ENCODE results near the gene ANKRD29.

Gene ANKRD29

DNA sequence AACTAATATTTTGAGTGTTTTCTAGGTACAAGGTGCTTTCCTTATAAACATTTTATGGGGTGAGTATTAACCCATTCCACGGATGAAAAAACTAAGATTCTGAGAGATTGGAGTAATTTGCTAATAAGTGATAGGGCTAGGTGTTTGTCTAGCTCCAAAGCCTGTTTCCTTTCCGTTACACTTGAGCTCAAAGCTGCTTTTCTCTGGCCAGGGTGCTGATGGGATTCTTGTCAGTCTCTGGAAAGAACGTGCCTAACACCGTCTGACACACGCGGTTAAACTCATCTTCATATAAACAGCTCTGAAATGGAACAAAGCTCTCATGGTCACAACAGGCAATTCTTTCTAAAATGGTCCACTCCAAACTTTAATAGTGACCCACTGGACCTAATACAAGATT is 2.0 kb upstream of the ANKRD29 start:
- Histone ChIP-seq H3K27me3 (ENCODE audit: insufficient read depth, poor library complexity, severe bottlenecking) (no peaks in the 10 kb centered on the region), H3K9me3 (ENCODE audit: severe bottlenecking) (no peaks in the 10 kb centered on the region), H3K27ac (ENCODE audit: poor library complexity, severe bottlenecking) (no peak overlapping the region), H3K4me1 (ENCODE audit: insufficient read depth, poor library complexity, severe bottlenecking) (peaks cover 6% of the 10 kb centered on the region), H3K36me3 (ENCODE audit: low read depth) (no peaks in the 10 kb centered on the region), H3K4me3 (ENCODE audit: severe bottlenecking) (no peak overlapping the region)
- no peak for ATAC-seq (ENCODE audit: low read depth)
- no peak for DNase-seq (ENCODE audit: low spot score)
- TF ChIP-seq, protein P1, sequence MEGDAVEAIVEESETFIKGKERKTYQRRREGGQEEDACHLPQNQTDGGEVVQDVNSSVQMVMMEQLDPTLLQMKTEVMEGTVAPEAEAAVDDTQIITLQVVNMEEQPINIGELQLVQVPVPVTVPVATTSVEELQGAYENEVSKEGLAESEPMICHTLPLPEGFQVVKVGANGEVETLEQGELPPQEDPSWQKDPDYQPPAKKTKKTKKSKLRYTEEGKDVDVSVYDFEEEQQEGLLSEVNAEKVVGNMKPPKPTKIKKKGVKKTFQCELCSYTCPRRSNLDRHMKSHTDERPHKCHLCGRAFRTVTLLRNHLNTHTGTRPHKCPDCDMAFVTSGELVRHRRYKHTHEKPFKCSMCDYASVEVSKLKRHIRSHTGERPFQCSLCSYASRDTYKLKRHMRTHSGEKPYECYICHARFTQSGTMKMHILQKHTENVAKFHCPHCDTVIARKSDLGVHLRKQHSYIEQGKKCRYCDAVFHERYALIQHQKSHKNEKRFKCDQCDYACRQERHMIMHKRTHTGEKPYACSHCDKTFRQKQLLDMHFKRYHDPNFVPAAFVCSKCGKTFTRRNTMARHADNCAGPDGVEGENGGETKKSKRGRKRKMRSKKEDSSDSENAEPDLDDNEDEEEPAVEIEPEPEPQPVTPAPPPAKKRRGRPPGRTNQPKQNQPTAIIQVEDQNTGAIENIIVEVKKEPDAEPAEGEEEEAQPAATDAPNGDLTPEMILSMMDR (IDR thresholded peaks at IDR 0.05; ENCODE audit: poor library complexity, severe bottlenecking) = no peak

DNA sequence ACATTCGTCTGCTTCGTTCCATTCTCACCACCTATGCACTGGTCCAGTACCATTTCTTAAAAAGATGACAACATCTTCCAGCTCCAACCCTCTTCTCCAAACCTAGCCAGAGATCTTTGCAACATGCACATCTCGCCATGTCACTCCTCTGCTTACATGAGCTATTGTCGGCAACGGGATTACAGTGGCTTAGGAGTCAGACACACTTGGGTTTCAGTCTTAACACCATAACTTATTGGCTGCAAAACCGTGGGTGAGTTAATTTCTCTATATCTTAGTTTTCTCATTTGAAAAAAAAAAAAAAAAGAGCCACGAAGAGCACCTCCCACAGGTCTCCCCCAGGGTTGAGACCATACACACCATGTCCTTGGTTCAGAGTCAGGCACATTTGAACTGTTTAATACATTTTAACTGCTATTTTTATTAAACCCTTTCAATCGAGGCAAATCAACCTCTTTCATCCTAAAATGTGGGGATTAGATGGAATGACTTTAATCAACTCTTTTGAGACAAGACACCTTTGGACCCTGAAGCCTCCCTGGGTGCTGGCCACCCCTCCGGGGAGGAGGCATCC is 889 bp downstream of the ANKRD29 start:
- DNase-seq (ENCODE audit: low spot score) (no peak), ATAC-seq (ENCODE audit: low read depth) (no peak; the same call in 2 of the 3 replicates)
- Histone ChIP-seq H3K27me3 (ENCODE audit: insufficient read depth, poor library complexity, severe bottlenecking) (no peaks in the 10 kb centered on the region), H3K27ac (ENCODE audit: poor library complexity, severe bottlenecking) (peak overlapping the region; percentile 14), H3K36me3 (ENCODE audit: low read depth) (no peaks in the 10 kb centered on the region), H3K4me1 (ENCODE audit: insufficient read depth, poor library complexity, severe bottlenecking) (peaks cover 6% of the 10 kb centered on the region), H3K4me3 (ENCODE audit: severe bottlenecking) (peak overlapping the region; percentile 48), H3K9me3 (ENCODE audit: severe bottlenecking) (no peaks in the 10 kb centered on the region)
- TF ChIP-seq, protein P1 (IDR thresholded peaks at IDR 0.05; ENCODE audit: poor library complexity, severe bottlenecking) = no peak

DNA sequence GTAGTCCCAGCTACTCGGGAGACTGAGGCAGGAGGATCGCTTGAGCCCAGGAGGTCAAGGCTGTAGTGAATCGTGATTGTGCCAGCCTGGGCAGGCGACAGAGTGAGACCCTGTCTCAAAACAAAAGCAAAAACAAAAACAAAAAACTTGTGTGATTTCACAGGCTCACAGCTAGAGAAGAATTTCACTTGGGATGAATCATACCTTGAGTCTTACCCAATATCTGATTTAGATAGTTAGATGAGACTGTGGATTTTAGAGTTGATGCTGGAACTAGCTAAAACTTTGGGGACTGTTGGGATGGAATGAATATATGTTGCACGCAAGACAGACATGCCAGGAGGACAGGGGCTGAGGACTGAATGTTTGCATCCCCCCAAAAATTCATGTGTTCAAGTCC is 4.4 kb downstream of the ANKRD29 start:
- DNase-seq (ENCODE audit: low spot score) = no peak
- peak; percentile 37; the same call in 1 of the 3 replicates for ATAC-seq (ENCODE audit: low read depth)
- Histone ChIP-seq H3K9me3 (ENCODE audit: severe bottlenecking) (no peaks in the 10 kb centered on the region), H3K4me1 (ENCODE audit: insufficient read depth, poor library complexity, severe bottlenecking) (peaks cover 4% of the 10 kb centered on the region), H3K4me3 (ENCODE audit: severe bottlenecking) (no peak overlapping the region), H3K36me3 (ENCODE audit: low read depth) (no peaks in the 10 kb centered on the region), H3K27ac (ENCODE audit: poor library complexity, severe bottlenecking) (no peak overlapping the region), H3K27me3 (ENCODE audit: insufficient read depth, poor library complexity, severe bottlenecking) (no peaks in the 10 kb centered on the region)
- TF ChIP-seq, protein P1 (IDR thresholded peaks at IDR 0.05; ENCODE audit: poor library complexity, severe bottlenecking) = no peak

DNA sequence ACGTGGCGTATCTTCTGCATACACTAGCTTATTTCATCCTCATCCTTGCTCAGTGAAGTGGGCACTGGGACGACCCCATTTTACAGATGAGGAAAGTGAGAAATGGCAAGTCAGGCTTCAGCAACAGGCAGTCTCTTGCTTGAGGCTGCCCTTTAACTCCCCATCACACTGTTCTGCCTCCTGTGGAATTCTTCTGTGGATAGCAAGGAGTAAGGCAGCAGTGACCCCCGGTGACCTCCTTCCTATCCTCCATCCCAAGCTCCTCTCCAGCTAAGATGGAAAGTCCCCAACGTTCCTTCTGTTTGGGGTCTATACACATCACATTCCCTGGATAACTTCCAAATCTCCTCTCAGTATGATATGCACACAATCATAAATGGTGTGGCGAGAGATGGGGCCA is 10.5 kb downstream of the ANKRD29 start:
- DNase-seq (ENCODE audit: low spot score) (no peak), ATAC-seq (ENCODE audit: low read depth) (no peak)
- H3K4me1 ChIP-seq (ENCODE audit: insufficient read depth, poor library complexity, severe bottlenecking) = peaks cover 13% of the 10 kb centered on the region
- H3K9me3 ChIP-seq (ENCODE audit: severe bottlenecking) = no peaks in the 10 kb centered on the region
- TF ChIP-seq, protein P1 (IDR thresholded peaks at IDR 0.05; ENCODE audit: poor library complexity, severe bottlenecking) = no peak
- no peaks in the 10 kb centered on the region for H3K27me3 ChIP-seq (ENCODE audit: insufficient read depth, poor library complexity, severe bottlenecking)
- H3K27ac ChIP-seq (ENCODE audit: poor library complexity, severe bottlenecking) = peak overlapping the region; percentile 56
- H3K36me3 ChIP-seq (ENCODE audit: low read depth) = no peaks in the 10 kb centered on the region
- no peak overlapping the region for H3K4me3 ChIP-seq (ENCODE audit: severe bottlenecking)

Measured in RWPE2 (cell line).